Stimulated activated CD4-positive, alpha-beta T cell treated with anti-CD3 and anti-CD28 coated beads, Interleukin-4, amount 100 ng/mL, for 48 hours (primary cell): ENCODE measurements around the gene NUDT9.
A peak's percentile ranks its signal among the peaks of the same experiment; 100 is the strongest.
"Not testable (repeated sequence)": the region's sequence is repeated elsewhere in the genome, so short reads cannot be mapped to it uniquely, and the experiment has no call there.

Experiments
- DNase-seq, 2 donors: peaks; one replicate each; pipeline ENCODE4 v3.0.0-alpha.2; 2020; ENCODE audit warnings: low read depth in 2 of 2

NUDT9 gene

GRCh38 chr4:87422104-87423052 lies at the start of gene NUDT9:
TSS of gene NUDT9 (plus strand) at chr4:87422573. CDS start at chr4:87422906, 333 bp downstream.
- DNase-seq = peak; percentile 78 to 86

GRCh38 chr4:87375719-87376291 lies 46.6 kb upstream of the NUDT9 start:
- no peak for DNase-seq

- DNase-seq = no peak
Measured at GRCh38 chr4:87377816-87378215, 44.6 kb upstream of the NUDT9 start.

- no peak for DNase-seq
Measured at GRCh38 chr4:87382116-87382515, 40.3 kb upstream of the NUDT9 start.

- no peak for DNase-seq
Measured at GRCh38 chr4:87382931-87383330, 39.4 kb upstream of the NUDT9 start.

- DNase-seq = not testable (repeated sequence)
Measured at GRCh38 chr4:87384466-87385132, 37.8 kb upstream of the NUDT9 start.

- no peak for DNase-seq
Measured at GRCh38 chr4:87387237-87387636, 35.1 kb upstream of the NUDT9 start.

- no peak for DNase-seq
Measured at GRCh38 chr4:87388901-87389300, 33.5 kb upstream of the NUDT9 start.

GRCh38 chr4:87390055-87390454 lies 32.3 kb upstream of the NUDT9 start:
- not testable (repeated sequence) for DNase-seq

GRCh38 chr4:87390551-87390890 lies 31.9 kb upstream of the NUDT9 start:
- DNase-seq = no peak

GRCh38 chr4:87390891-87391575 lies 31.3 kb upstream of the NUDT9 start, which contains the start of gene HSD17B11:
TSS of gene HSD17B11 (minus strand) at chr4:87391188. CDS start at chr4:87391070, 118 bp downstream.
- peak; percentile 51 to 74 for DNase-seq

- DNase-seq = no peak
Measured at GRCh38 chr4:87391576-87392054, 30.8 kb upstream of the NUDT9 start.

GRCh38 chr4:87392183-87392582 lies 30.2 kb upstream of the NUDT9 start:
- DNase-seq = no peak

- not testable (repeated sequence) for DNase-seq
Measured at GRCh38 chr4:87395073-87395472, 27.3 kb upstream of the NUDT9 start.

GRCh38 chr4:87395851-87396250 lies 26.5 kb upstream of the NUDT9 start:
- DNase-seq = not testable (repeated sequence)

- DNase-seq = no peak
Measured at GRCh38 chr4:87399148-87399547, 23.2 kb upstream of the NUDT9 start.

GRCh38 chr4:87399954-87400353 lies 22.4 kb upstream of the NUDT9 start:
- DNase-seq = no peak

GRCh38 chr4:87403732-87404131 lies 18.6 kb upstream of the NUDT9 start:
- not testable (repeated sequence) for DNase-seq

- no peak for DNase-seq
Measured at GRCh38 chr4:87405211-87405820, 17.1 kb upstream of the NUDT9 start.

GRCh38 chr4:87406462-87406861 lies 15.9 kb upstream of the NUDT9 start:
- no peak for DNase-seq

GRCh38 chr4:87406902-87407301 lies 15.5 kb upstream of the NUDT9 start:
- DNase-seq = not testable (repeated sequence)
